ENCODE data around the gene NCKAP5L. TPM values are rescaled to one million over a fixed set of nuclear protein-coding genes. Genes with fewer than 3 reads are reported as not detected.
"Not testable (repeated sequence)": the region's sequence is repeated elsewhere in the genome, so short reads cannot be mapped to it uniquely, and the experiment has no call there.

The NCKAP5L gene
- total RNA-seq, 1 experiment from 2014 or later = 29.6 TPM

GRCh38 chr12:49777341-49777740 lies 50.9 kb downstream of the NCKAP5L start:
- in situ Hi-C loops (cut with HindIII; ENCODE audit: low pct_unique_long_range_greater_than_20kb, low sequenced_read_pairs) = no loop called here
- no peak for DNase-seq (ENCODE audit: low read depth, low spot score)

- in situ Hi-C loops (cut with HindIII; ENCODE audit: low pct_unique_long_range_greater_than_20kb, low sequenced_read_pairs) = no loop called here
- DNase-seq (ENCODE audit: low read depth, low spot score) = no peak
These were observed 51.4 kb downstream of the NCKAP5L start for GRCh38 chr12:49776858-49777257.

- in situ Hi-C loops (cut with HindIII; ENCODE audit: low pct_unique_long_range_greater_than_20kb, low sequenced_read_pairs) = no loop called here
These were observed 51.8 kb downstream of the NCKAP5L start for GRCh38 chr12:49776413-49776812.

GRCh38 chr12:49773102-49773501 lies 55.1 kb downstream of the NCKAP5L start:
- DNase-seq (ENCODE audit: low read depth, low spot score); in situ Hi-C loops (cut with HindIII; ENCODE audit: low pct_unique_long_range_greater_than_20kb, low sequenced_read_pairs): not testable (repeated sequence)

More at GRCh38 chr12:49776413-49776812, 51.8 kb downstream of the NCKAP5L start:
- peak; percentile 89 for DNase-seq (ENCODE audit: low read depth, low spot score)

GRCh38 chr12:49767333-49767732 lies 60.9 kb downstream of the NCKAP5L start:
- DNase-seq (ENCODE audit: low read depth, low spot score) = peak; percentile 26
- in situ Hi-C loops (cut with HindIII; ENCODE audit: low pct_unique_long_range_greater_than_20kb, low sequenced_read_pairs) = no loop called here

GRCh38 chr12:49766115-49766455 lies 62.1 kb downstream of the NCKAP5L start:
- no peak for DNase-seq (ENCODE audit: low read depth, low spot score)
- in situ Hi-C loops (cut with HindIII; ENCODE audit: low pct_unique_long_range_greater_than_20kb, low sequenced_read_pairs) = no loop called here

GRCh38 chr12:49764126-49764525 lies 64.1 kb downstream of the NCKAP5L start:
- DNase-seq (ENCODE audit: low read depth, low spot score) = no peak
- in situ Hi-C loops (cut with HindIII; ENCODE audit: low pct_unique_long_range_greater_than_20kb, low sequenced_read_pairs) = no loop called here

- DNase-seq (ENCODE audit: low read depth, low spot score) = peak; percentile 76
- in situ Hi-C loops (cut with HindIII; ENCODE audit: low pct_unique_long_range_greater_than_20kb, low sequenced_read_pairs) = no loop called here
These were observed 65.1 kb downstream of the NCKAP5L start for GRCh38 chr12:49763006-49763591.

GRCh38 chr12:49762468-49762847 lies 65.8 kb downstream of the NCKAP5L start:
- in situ Hi-C loops (cut with HindIII; ENCODE audit: low pct_unique_long_range_greater_than_20kb, low sequenced_read_pairs) = no loop called here
- DNase-seq (ENCODE audit: low read depth, low spot score) = no peak

- no peak for DNase-seq (ENCODE audit: low read depth, low spot score)
- in situ Hi-C loops (cut with HindIII; ENCODE audit: low pct_unique_long_range_greater_than_20kb, low sequenced_read_pairs) = no loop called here
These were observed 66.3 kb downstream of the NCKAP5L start for GRCh38 chr12:49761677-49762467.

- DNase-seq (ENCODE audit: low read depth, low spot score) = no peak
- in situ Hi-C loops (cut with HindIII; ENCODE audit: low pct_unique_long_range_greater_than_20kb, low sequenced_read_pairs) = no loop called here
These were observed 77.2 kb downstream of the NCKAP5L start for GRCh38 chr12:49750996-49751393.

GRCh38 chr12:49750027-49750995 lies 77.9 kb downstream of the NCKAP5L start:
- in situ Hi-C loops (cut with HindIII; ENCODE audit: low pct_unique_long_range_greater_than_20kb, low sequenced_read_pairs) = no loop called here
- DNase-seq (ENCODE audit: low read depth, low spot score) = peak; percentile 44

- in situ Hi-C loops (cut with HindIII; ENCODE audit: low pct_unique_long_range_greater_than_20kb, low sequenced_read_pairs) = no loop called here
- DNase-seq (ENCODE audit: low read depth, low spot score) = no peak
These were observed 79.4 kb downstream of the NCKAP5L start for GRCh38 chr12:49748800-49749199.

GRCh38 chr12:49748306-49748705 lies 79.9 kb downstream of the NCKAP5L start:
- in situ Hi-C loops (cut with HindIII; ENCODE audit: low pct_unique_long_range_greater_than_20kb, low sequenced_read_pairs) = no loop called here
- DNase-seq (ENCODE audit: low read depth, low spot score) = no peak

GRCh38 chr12:49744363-49744885 lies 83.8 kb downstream of the NCKAP5L start:
- in situ Hi-C loops (cut with HindIII; ENCODE audit: low pct_unique_long_range_greater_than_20kb, low sequenced_read_pairs) = no loop called here
- no peak for DNase-seq (ENCODE audit: low read depth, low spot score)

- DNase-seq (ENCODE audit: low read depth, low spot score) = peak; percentile 80
- in situ Hi-C loops (cut with HindIII; ENCODE audit: low pct_unique_long_range_greater_than_20kb, low sequenced_read_pairs) = no loop called here
These were observed 86.2 kb downstream of the NCKAP5L start for GRCh38 chr12:49741882-49742620.

All from SK-MEL-5 (cell line).